C4-2B (cell line): ENCODE results near the gene DIRAS1.
"Not testable (repeated sequence)": the region's sequence is repeated elsewhere in the genome, so short reads cannot be mapped to it uniquely, and the experiment has no call there.

ENCODE experiments used
- H3K27ac ChIP-seq: fragments of 450-650 bp; 2 replicates; pipeline ENCODE4 v1.5.1; 2017
- ZFX ChIP-seq: fragments of 450-650 bp; IDR thresholded peaks from 2 replicates; pipeline ENCODE4 v1.6.1; 2017
- TF ChIP-seq, protein P1 (sequence below): fragments of 450-650 bp; conservative IDR thresholded peaks from 2 replicates; pipeline ENCODE4 v1.5.1; 2017; ENCODE audit warnings: mild to moderate bottlenecking

DIRAS1 gene

DNA sequence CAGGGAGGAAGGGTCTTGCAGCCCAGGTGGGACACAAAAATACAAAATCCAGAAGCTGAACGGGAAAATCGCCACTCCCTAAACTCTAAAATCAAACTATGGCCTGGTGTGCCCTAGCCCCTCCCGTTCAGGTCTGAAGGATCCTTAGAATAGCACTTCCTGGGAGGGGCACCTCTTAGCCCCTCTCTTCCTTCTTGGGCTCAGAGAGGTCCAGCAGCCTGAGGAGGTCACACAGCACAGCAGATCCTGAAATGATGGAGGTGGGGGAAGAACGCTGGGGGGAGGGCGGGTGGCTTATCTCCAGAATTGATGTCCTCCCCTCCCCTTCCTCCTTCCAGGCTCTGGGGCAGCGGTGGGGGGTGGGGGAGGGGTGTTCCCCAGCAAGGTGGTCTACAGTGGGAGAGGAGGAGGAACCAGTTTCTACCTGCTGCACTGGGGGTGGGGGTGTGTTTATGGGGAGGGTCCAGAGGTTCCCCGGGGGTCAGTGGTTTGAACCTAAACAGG lies 1.9 kb downstream of the DIRAS1 start:
- H3K27ac ChIP-seq, result no peak overlapping the region
- TF ChIP-seq ZFX, result no peak
- TF ChIP-seq, protein P1, sequence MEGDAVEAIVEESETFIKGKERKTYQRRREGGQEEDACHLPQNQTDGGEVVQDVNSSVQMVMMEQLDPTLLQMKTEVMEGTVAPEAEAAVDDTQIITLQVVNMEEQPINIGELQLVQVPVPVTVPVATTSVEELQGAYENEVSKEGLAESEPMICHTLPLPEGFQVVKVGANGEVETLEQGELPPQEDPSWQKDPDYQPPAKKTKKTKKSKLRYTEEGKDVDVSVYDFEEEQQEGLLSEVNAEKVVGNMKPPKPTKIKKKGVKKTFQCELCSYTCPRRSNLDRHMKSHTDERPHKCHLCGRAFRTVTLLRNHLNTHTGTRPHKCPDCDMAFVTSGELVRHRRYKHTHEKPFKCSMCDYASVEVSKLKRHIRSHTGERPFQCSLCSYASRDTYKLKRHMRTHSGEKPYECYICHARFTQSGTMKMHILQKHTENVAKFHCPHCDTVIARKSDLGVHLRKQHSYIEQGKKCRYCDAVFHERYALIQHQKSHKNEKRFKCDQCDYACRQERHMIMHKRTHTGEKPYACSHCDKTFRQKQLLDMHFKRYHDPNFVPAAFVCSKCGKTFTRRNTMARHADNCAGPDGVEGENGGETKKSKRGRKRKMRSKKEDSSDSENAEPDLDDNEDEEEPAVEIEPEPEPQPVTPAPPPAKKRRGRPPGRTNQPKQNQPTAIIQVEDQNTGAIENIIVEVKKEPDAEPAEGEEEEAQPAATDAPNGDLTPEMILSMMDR, result no peak

DNA sequence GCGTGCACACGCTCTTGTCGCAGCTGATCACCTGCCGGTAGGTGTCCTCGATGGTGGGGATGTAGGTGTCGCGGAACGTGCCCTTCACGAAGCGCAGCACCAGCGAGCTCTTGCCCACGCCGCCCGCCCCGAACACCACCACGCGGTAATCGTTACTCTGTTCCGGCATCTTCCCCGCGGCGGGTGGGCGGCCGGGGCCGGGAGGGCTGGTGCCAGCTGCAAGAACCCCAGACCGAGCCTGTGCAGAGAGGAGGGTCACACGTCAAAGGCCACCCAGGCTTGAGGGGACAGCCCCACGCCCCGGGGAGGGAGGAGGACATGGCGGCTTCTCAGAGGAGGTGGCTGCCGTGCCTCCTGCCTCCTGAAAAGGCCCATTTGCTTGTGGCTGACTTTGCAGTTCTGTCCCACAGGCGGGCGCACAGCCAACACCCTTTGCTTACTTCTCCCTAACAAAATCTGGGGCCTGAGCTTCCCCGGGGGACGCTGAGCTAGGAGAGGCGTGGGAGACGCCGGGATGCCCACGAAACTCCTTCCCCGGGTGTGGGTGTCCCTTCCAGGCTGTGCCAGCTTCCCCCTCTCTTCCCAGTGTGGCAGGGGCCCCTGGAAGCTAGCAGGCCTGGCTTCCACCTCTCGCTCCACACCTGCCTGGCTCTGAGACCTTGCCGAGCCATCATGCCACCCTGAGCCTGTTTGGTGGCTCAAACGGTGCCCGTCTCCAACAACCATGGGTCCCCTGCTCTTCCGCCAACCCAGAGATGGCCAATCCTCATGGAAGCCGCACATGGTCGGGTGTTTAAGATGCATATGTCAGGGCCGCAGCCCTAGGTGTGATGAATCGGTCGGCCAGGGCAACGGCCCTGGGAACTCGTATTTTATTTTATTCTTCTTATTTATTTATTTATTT lies 3.3 kb downstream of the DIRAS1 start:
- TF ChIP-seq ZFX, result no peak
- TF ChIP-seq, protein P1, result no peak
- H3K27ac ChIP-seq, result no peak overlapping the region

DNA sequence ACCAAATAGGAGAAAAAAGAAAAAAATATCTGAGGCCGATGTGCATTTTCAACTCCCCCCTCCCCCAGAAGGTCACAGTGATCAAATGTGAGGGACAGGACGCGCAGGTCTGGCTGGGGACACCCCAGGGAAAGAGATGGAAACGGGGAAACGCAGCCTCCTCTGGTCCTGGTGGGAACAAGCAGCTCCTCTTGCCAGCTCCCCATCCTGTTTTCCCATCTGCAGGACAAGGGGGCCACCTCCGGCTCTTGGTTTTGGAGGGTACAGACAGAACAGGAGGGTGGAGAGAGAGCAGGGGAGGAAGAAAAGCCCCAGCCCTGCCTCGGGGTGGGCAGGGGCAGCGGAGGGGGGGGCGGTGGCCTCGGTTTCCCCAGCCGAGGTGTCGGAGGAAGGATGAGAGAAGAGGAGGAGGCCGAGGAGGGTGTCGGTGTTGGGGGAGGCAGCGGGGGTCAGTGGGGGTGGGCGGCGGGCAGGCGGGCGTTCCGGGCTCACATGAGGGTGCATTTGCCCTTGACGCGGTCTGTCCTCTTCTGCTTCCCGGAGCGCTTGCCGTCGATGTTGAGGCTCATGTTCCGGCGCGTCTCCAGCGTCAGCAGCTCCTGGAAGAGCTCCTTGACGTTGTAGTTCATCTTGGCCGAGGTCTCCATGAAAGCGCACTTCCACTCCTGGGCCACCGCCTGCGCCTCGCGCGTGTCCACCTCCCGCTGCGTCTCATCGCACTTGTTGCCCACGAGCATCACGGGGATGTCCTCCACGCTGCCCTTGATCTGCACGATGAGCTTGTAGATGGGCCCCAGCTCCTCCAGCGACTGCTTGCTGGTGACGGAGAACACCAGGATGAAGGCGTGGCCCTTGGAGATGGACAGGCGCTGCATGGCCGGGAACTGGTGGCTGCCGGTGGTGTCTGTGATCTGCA lies 4.2 kb downstream of the DIRAS1 start:
- no peak for TF ChIP-seq ZFX
- TF ChIP-seq, protein P1, result no peak
- H3K27ac ChIP-seq, result no peak overlapping the region

DNA sequence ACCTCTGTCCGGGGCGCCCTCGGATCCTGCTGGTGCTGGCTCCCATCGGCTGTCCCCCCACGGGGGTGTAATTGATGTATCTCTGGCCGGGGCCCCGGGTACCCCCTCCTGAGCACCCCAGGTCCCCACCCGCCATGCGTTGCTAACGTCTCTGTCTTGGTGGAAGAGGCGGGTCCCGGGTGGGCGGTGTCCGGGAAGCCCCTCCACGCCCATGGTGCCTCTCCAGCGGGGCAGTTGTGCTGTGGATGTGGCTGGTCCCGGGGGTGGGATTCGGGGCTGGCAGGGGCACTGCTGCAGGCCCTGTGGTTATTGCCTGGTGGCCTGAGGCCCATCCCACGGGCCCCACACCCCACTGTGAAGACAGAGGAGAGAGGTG lies 4.9 kb downstream of the DIRAS1 start:
- TF ChIP-seq ZFX, result no peak
- TF ChIP-seq, protein P1, result no peak

DNA sequence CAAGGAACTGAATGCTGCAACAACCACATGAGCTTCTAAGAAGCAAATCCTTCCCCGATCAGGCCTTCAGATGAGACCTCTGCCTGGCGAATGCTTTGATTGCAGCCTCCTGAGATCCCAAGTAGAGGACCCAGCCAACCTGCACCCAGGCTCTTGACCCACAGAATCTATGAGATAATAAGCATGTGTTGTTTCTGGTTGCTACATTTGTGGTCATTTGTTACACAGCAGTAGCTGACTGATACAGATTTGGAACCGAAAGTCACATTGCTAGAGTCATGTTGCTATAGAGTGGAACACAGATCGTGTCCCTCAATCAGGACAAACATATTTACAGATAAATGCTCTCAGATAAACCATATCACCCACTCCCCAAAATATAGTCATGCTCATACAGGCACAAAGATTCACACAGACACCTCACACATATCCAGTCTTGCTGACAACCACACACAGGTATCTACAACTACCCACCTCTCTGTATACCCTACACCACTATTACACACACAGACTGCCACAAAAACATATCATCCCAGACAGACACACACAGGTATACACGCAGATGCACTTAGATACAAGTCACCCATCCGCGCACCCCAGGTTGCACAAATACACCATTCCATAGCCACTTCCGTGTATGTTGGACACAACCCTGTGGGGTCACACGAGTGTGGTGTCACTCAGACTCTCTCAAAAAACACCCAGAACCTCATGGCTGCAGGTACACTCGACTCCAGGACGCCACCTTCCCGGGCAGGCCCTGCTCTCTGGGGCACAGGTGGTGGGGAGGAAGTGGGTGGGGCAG lies 5.5 kb downstream of the DIRAS1 start:
- H3K27ac ChIP-seq, result no peak overlapping the region
- TF ChIP-seq ZFX, result no peak
- TF ChIP-seq, protein P1, result no peak

More for the DNA sequence above, 4.9 kb downstream of the DIRAS1 start:
- H3K27ac ChIP-seq, result no peak overlapping the region

DNA sequence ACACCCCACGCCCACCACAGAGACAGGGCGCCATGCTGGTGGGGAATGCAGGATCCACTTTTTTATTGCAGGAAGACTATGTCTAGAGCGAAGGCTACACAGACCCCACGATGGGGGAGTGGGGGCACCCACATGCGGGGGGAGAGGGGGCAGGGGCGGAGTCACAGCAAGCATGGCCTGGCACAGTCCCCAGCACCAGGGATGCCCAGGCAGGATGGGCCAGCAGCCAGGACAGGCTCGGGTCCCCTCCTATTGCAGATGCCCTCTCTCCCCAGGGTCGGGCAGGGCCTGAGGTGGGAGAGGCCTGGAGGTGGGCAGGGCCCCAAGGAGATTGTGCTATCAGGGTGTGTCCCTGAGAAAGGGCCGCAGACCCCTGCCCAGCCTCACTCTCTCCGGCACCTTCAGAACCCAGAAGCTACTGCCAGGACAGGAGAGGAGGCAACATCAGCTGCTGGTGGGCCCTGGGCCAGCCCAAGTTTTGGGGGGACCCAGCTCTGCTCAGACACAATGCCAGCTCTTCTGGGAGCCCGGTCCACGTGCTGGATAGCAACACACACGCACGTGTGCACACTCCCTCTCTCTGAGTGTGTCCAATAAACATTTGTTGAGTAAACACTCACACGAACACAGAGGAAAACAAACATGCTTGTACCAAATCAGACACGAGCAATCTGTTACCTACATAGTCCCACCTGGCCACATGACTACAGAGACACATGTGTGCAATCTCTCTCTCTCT lies 6.5 kb downstream of the DIRAS1 start:
- no peak overlapping the region for H3K27ac ChIP-seq

DNA sequence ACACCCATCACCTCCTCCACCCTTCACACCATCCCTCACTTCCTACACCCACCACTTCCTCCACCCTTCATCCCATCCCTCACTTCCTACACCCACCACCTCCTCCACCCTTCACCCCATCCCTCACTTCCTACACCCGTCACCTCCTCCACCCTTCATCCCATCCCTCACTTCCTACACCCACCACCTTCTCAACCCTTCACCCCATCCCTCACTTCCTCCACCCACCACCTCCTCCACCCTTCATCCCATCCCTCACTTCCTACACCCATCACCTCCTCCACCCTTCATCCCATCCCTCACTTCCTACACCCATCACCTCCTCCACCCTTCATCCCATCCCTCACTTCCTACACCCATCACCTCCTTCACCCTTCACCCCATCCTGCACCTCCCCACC lies 7.1 kb downstream of the DIRAS1 start:
- not testable (repeated sequence) for H3K27ac ChIP-seq

More for the DNA sequence above, 6.5 kb downstream of the DIRAS1 start:
- TF ChIP-seq, protein P1, result no peak
- TF ChIP-seq ZFX, result no peak

DNA sequence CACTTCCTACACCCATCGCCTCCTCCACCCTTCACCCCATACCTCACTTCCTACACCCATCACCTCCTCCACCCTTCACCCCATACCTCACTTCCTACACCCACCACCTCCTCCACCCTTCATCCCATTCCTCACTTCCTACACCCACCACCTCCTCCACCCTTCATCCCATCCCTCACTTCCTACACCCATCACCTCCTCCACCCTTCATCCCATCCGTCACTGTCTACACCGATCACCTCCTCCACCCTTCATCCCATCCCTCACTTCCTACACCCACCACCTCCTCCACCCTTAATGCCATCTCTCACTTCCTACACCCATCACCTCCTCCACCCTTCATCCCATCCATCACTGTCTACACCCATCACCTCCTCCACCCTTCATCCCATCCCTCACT lies 8.0 kb downstream of the DIRAS1 start:
- not testable (repeated sequence) for H3K27ac ChIP-seq
